ENCODE results near the gene ISCA1. TPM values are rescaled to one million over a fixed set of nuclear protein-coding genes. Genes with fewer than 3 reads are reported as not detected.

The ISCA1 gene
- 35.5 and 37.0 TPM in 2 replicates for total RNA-seq

GRCh38 chr9:86282077-86282978 is at the start of gene ISCA1:
ISCA1 (minus strand) TSS chr9:86282538; CDS start chr9:86282458, 80 bp downstream.

GRCh38 chr9:86259557-86259956 is 22.8 kb downstream of the ISCA1 start, which contains the start of gene C9orf153:
C9orf153 (minus strand) TSS chr9:86259657; CDS start chr9:86229603, 30,054 bp downstream.

Small RNA genes within 50 kb of the gene (small RNA-seq; reads per million reads assigned to genes)
- gene AL137849.1, result not detected
- gene RN7SKP264, result not detected

Other genes with a start within 250 kb of the ISCA1 start
- 240 and 290 TPM in 2 replicates for gene GOLM1, start 183.0 kb downstream of the ISCA1 start, total RNA-seq
- gene C9orf153, start 22.9 kb downstream of the ISCA1 start, total RNA-seq, result 0.32 and 0.91 TPM in 2 replicates
- 50.7 and 58.3 TPM in 2 replicates for gene TUT7, start 71.9 kb upstream of the ISCA1 start, total RNA-seq